Measurements from ENCODE around the gene CADM1.

DNA sequence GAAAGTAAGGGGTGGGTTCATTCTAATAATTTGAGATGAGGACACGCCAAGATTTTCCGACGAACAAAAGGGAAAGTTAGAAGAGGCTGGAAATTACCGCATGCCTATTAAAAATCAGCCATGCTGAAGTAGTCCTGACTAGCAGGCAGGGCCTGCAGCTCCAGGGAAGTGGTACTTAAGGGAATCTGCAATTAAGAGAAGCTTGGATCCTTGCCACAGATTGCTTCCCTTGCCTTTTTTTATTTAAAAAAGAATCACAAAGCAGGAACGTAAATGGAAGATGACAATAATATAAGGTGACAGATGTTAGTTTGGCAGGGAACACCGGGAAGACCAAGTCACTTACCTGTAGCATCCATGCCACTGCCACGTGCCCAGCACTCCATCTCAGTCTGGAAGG, 359.3 kb downstream of the CADM1 start:
- TF ChIP-seq, protein P1, sequence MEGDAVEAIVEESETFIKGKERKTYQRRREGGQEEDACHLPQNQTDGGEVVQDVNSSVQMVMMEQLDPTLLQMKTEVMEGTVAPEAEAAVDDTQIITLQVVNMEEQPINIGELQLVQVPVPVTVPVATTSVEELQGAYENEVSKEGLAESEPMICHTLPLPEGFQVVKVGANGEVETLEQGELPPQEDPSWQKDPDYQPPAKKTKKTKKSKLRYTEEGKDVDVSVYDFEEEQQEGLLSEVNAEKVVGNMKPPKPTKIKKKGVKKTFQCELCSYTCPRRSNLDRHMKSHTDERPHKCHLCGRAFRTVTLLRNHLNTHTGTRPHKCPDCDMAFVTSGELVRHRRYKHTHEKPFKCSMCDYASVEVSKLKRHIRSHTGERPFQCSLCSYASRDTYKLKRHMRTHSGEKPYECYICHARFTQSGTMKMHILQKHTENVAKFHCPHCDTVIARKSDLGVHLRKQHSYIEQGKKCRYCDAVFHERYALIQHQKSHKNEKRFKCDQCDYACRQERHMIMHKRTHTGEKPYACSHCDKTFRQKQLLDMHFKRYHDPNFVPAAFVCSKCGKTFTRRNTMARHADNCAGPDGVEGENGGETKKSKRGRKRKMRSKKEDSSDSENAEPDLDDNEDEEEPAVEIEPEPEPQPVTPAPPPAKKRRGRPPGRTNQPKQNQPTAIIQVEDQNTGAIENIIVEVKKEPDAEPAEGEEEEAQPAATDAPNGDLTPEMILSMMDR (IDR thresholded peaks at IDR 0.05; ENCODE audit: low read depth, low read length, missing input control) = no peak
- TF ChIP-seq, protein P2, sequence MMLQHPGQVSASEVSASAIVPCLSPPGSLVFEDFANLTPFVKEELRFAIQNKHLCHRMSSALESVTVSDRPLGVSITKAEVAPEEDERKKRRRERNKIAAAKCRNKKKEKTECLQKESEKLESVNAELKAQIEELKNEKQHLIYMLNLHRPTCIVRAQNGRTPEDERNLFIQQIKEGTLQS (IDR thresholded peaks at IDR 0.05) = no peak
- TF ChIP-seq TAF1 (conservative IDR thresholded peaks at IDR 0.05) = no peak
- TF ChIP-seq RAD21 (IDR thresholded peaks at IDR 0.05) = no peak
- TF ChIP-seq YY1 (IDR thresholded peaks at IDR 0.05) = no peak
- no peak for TF ChIP-seq JUND (IDR thresholded peaks at IDR 0.05)
- no peak for TF ChIP-seq SP1 (IDR thresholded peaks at IDR 0.05)
- TF ChIP-seq, protein P3, sequence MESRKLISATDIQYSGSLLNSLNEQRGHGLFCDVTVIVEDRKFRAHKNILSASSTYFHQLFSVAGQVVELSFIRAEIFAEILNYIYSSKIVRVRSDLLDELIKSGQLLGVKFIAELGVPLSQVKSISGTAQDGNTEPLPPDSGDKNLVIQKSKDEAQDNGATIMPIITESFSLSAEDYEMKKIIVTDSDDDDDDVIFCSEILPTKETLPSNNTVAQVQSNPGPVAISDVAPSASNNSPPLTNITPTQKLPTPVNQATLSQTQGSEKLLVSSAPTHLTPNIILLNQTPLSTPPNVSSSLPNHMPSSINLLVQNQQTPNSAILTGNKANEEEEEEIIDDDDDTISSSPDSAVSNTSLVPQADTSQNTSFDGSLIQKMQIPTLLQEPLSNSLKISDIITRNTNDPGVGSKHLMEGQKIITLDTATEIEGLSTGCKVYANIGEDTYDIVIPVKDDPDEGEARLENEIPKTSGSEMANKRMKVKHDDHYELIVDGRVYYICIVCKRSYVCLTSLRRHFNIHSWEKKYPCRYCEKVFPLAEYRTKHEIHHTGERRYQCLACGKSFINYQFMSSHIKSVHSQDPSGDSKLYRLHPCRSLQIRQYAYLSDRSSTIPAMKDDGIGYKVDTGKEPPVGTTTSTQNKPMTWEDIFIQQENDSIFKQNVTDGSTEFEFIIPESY (IDR thresholded peaks at IDR 0.05) = no peak
- no peak for TF ChIP-seq GABPA (IDR thresholded peaks at IDR 0.05 in 1 of 2, conservative IDR thresholded peaks at IDR 0.05 in 1 of 2)

Data from liver (tissue), 3 donors.